GM23338 (cell line): ENCODE results near the gene ADGRG7.

Experiments
- CREB1 ChIP-seq: fragments of 250-450 bp; sonication (Bioruptor Pico); IDR thresholded peaks from 2 replicates; pipeline ENCODE4 v1.5.0; 2020; ENCODE audit warnings: low read depth, mild to moderate bottlenecking, moderate library complexity
- CTCF ChIP-seq, 2 experiments: fragments of 200-600 bp in 1 of 2; sonication (generic) in 1 of 2; conservative IDR thresholded peaks; 2 replicates each; pipeline versions ENCODE4 v1.5.1 to v1.6.1; 2016 to 2017; ENCODE audit warnings: antibody characterized with exemption in 2 of 2, low read depth in 2 of 2, mild to moderate bottlenecking in 2 of 2, moderate library complexity in 1 of 2
- EZH2 ChIP-seq: fragments of 200-600 bp; sonication (generic); IDR thresholded peaks from one replicate; pipeline ENCODE4 v1.8.0; 2017; ENCODE audit warnings: antibody characterized with exemption, mild to moderate bottlenecking, low read depth; ENCODE audit not compliant: unreplicated experiment
- EZH2phosphoT487 ChIP-seq: fragments of 200-600 bp; sonication (generic); IDR thresholded peaks from one replicate; pipeline ENCODE4 v1.8.1; 2018; ENCODE audit warnings: antibody characterized with exemption; ENCODE audit not compliant: unreplicated experiment
- JUNB ChIP-seq: IDR thresholded peaks from one replicate; pipeline ENCODE4 v1.6.1; 2016; ENCODE audit warnings: antibody characterized with exemption; ENCODE audit not compliant: unreplicated experiment
- POLR2AphosphoS5 ChIP-seq: IDR thresholded peaks from 2 replicates; pipeline ENCODE4 v1.6.1; 2016; ENCODE audit warnings: antibody characterized with exemption, low read depth
- STAT1 ChIP-seq: IDR thresholded peaks from one replicate; pipeline ENCODE4 v1.6.1; 2016; ENCODE audit warnings: antibody characterized with exemption; ENCODE audit not compliant: unreplicated experiment
- TF ChIP-seq, protein P1 (sequence below): IDR thresholded peaks from 2 replicates; pipeline ENCODE4 v1.6.1; 2016; ENCODE audit warnings: antibody characterized with exemption
- TF ChIP-seq, protein P2 (sequence below): IDR thresholded peaks from one replicate; pipeline ENCODE4 v1.6.1; 2018; ENCODE audit warnings: antibody characterized with exemption; ENCODE audit not compliant: unreplicated experiment

GRCh38 chr3:100614941-100615340, 5.5 kb downstream of the ADGRG7 start:
- TF ChIP-seq POLR2AphosphoS5 (no peak), CTCF (conservative IDR thresholded peaks at IDR 0.05; ENCODE audit: low read depth in 2 of 2) (no peak), JUNB (no peak), STAT1 (no peak), EZH2 (no peak), CREB1 (CRISPR knock-in tag) (no peak), EZH2phosphoT487 (no peak)
- TF ChIP-seq, protein P1, sequence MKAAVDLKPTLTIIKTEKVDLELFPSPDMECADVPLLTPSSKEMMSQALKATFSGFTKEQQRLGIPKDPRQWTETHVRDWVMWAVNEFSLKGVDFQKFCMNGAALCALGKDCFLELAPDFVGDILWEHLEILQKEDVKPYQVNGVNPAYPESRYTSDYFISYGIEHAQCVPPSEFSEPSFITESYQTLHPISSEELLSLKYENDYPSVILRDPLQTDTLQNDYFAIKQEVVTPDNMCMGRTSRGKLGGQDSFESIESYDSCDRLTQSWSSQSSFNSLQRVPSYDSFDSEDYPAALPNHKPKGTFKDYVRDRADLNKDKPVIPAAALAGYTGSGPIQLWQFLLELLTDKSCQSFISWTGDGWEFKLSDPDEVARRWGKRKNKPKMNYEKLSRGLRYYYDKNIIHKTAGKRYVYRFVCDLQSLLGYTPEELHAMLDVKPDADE: no peak
- TF ChIP-seq, protein P2, sequence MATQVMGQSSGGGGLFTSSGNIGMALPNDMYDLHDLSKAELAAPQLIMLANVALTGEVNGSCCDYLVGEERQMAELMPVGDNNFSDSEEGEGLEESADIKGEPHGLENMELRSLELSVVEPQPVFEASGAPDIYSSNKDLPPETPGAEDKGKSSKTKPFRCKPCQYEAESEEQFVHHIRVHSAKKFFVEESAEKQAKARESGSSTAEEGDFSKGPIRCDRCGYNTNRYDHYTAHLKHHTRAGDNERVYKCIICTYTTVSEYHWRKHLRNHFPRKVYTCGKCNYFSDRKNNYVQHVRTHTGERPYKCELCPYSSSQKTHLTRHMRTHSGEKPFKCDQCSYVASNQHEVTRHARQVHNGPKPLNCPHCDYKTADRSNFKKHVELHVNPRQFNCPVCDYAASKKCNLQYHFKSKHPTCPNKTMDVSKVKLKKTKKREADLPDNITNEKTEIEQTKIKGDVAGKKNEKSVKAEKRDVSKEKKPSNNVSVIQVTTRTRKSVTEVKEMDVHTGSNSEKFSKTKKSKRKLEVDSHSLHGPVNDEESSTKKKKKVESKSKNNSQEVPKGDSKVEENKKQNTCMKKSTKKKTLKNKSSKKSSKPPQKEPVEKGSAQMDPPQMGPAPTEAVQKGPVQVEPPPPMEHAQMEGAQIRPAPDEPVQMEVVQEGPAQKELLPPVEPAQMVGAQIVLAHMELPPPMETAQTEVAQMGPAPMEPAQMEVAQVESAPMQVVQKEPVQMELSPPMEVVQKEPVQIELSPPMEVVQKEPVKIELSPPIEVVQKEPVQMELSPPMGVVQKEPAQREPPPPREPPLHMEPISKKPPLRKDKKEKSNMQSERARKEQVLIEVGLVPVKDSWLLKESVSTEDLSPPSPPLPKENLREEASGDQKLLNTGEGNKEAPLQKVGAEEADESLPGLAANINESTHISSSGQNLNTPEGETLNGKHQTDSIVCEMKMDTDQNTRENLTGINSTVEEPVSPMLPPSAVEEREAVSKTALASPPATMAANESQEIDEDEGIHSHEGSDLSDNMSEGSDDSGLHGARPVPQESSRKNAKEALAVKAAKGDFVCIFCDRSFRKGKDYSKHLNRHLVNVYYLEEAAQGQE: no peak
